GM21717 (cell line): Measurements from ENCODE around the gene TFPI2.

ENCODE experiments used
- ATAC-seq: cut with Tn5 transposase; IDR thresholded peaks from one replicate; pipeline ENCODE4 v1.9.1; 2021; ENCODE audit warnings: mild to moderate bottlenecking, moderate library complexity; ENCODE audit not compliant: unreplicated experiment

The TFPI2 gene

GRCh38 chr7:93910076-93910994 lies 19.8 kb upstream of the TFPI2 start:
- ATAC-seq, result no peak

- no peak for ATAC-seq
Measured at GRCh38 chr7:93906267-93906666, 15.7 kb upstream of the TFPI2 start, which contains the start of gene GNGT1. Gene GNGT1, plus strand, starts transcription at chr7:93906567. Its CDS starts 180 bp downstream, at chr7:93906747.

- no peak for ATAC-seq
Measured at GRCh38 chr7:93902777-93903423, 12.3 kb upstream of the TFPI2 start.

GRCh38 chr7:93897680-93898079 lies 7.1 kb upstream of the TFPI2 start:
- ATAC-seq, result no peak

- ATAC-seq, result no peak
Measured at GRCh38 chr7:93895859-93896600, 5.5 kb upstream of the TFPI2 start.

- ATAC-seq, result no peak
Measured at GRCh38 chr7:93894966-93895640, 4.5 kb upstream of the TFPI2 start.

GRCh38 chr7:93894426-93894825 lies 3.9 kb upstream of the TFPI2 start:
- ATAC-seq, result no peak

GRCh38 chr7:93890041-93890463 lies 501 bp downstream of the TFPI2 start:
- peak; percentile 72 for ATAC-seq

- ATAC-seq, result no peak
Measured at GRCh38 chr7:93889261-93889660, 1.3 kb downstream of the TFPI2 start.

- no peak for ATAC-seq
Measured at GRCh38 chr7:93884541-93884940, 6.0 kb downstream of the TFPI2 start.

GRCh38 chr7:93883917-93884345 lies 6.6 kb downstream of the TFPI2 start:
- no peak for ATAC-seq

- ATAC-seq, result no peak
Measured at GRCh38 chr7:93883078-93883916, 7.3 kb downstream of the TFPI2 start.

GRCh38 chr7:93882468-93882867 lies 8.1 kb downstream of the TFPI2 start:
- ATAC-seq, result no peak

- no peak for ATAC-seq
Measured at GRCh38 chr7:93879356-93879755, 11.2 kb downstream of the TFPI2 start.

- no peak for ATAC-seq
Measured at GRCh38 chr7:93877742-93878141, 12.8 kb downstream of the TFPI2 start.

GRCh38 chr7:93873998-93874574 lies 16.5 kb downstream of the TFPI2 start:
- no peak for ATAC-seq

GRCh38 chr7:93866886-93867285 lies 23.7 kb downstream of the TFPI2 start:
- ATAC-seq, result no peak

- ATAC-seq, result no peak
Measured at GRCh38 chr7:93862651-93863050, 27.9 kb downstream of the TFPI2 start.

- no peak for ATAC-seq
Measured at GRCh38 chr7:93861325-93861949, 29.1 kb downstream of the TFPI2 start.
